ENCODE results near the gene TBC1D16.

DNA sequence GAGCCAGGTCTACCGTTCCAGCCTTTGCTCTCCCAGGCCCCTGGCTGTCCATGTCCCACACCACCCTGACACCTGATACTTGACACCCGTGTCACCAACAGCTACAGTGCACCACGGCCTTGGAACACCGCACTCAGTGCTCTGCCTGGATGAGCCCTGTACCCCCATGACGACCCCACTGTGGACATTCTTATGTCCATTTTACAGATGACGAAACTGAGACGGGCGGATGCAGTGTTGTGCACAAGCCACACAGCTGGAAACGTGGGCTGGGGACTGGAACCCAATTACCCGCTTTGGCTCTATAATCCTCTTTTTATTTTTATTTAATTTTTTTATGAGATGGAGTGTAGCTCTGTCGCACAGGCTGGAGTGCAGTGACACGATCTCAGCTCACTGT is 112.9 kb downstream of the TBC1D16 start:
- TF ChIP-seq, protein P1, sequence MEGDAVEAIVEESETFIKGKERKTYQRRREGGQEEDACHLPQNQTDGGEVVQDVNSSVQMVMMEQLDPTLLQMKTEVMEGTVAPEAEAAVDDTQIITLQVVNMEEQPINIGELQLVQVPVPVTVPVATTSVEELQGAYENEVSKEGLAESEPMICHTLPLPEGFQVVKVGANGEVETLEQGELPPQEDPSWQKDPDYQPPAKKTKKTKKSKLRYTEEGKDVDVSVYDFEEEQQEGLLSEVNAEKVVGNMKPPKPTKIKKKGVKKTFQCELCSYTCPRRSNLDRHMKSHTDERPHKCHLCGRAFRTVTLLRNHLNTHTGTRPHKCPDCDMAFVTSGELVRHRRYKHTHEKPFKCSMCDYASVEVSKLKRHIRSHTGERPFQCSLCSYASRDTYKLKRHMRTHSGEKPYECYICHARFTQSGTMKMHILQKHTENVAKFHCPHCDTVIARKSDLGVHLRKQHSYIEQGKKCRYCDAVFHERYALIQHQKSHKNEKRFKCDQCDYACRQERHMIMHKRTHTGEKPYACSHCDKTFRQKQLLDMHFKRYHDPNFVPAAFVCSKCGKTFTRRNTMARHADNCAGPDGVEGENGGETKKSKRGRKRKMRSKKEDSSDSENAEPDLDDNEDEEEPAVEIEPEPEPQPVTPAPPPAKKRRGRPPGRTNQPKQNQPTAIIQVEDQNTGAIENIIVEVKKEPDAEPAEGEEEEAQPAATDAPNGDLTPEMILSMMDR (conservative IDR thresholded peaks at IDR 0.05 in 1 of 2, IDR thresholded peaks at IDR 0.05 in 1 of 2; ENCODE audit: low read depth in 1 of 2, low read length in 2 of 2): no peak
- TF ChIP-seq EZH2 (IDR thresholded peaks at IDR 0.05; ENCODE audit: low read length, missing control alignments): no peak
